Measurements from ENCODE around the gene TNIP1.

The TNIP1 gene

DNA sequence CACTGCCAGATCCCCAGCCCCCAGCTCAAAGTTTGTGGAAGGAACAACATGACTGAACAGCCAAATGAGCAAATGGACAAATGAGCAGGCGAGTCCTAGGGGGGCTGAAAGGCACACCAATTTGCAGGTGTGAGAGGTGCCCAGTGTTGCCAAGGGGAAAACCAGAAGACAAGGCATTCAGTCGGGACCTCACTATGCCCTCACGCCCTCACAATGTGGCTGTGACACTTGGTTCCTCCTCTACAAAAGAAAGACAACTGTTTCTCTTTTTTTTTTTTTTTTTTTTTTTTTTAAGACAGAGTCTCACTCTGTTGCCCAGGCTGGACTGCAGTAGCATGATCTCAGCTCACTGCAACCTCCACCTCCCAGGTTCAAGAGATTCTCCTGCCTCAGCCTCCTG lies 28.0 kb downstream of the TNIP1 start:
- peak overlapping the region in 1 of 2 donors; percentile 57 for H3K27ac Mint-ChIP-seq
- H3K4me1 Mint-ChIP-seq: peaks cover 42% of the 10 kb centered on the region
- ATAC-seq (no peak), DNase-seq (no peak)
- H3K9me3 Mint-ChIP-seq: no peaks in the 10 kb centered on the region
- no peak overlapping the region for H3K4me3 Mint-ChIP-seq
- H3K27me3 Mint-ChIP-seq: no peaks in the 10 kb centered on the region

DNA sequence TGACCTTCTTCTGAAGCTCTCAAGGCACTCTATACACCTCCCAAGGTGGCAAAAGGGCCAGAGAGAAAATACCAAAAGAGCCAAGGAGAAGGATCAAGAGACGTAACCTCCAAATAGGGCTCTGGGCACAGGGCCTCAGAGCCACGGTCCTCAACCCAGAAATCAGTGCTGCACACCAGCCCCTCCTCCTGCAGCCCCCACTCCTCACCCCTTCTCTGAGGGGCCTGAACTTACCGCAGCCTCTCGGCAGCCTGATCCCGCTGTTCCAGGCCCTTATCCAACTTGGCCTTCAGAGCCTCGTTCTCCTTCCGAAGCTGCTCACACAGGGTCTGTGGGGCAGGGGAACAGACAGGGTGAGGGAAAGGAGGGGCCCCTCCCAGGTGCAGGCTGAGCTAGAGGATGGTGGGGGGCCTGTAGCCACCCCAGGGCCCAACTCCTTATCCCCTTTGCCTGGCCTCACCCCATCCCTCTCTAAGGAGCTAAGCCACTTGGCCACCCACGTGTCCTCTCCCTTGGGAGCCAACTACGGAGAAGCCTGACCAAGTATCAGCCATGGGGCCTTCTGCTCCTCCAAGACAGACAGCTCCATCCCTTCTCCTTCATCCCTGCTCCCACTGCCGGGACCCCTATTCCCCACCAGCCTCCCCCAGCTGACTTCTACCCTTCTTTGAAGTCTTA lies 28.8 kb downstream of the TNIP1 start:
- ATAC-seq (peak; percentile 42), DNase-seq (no peak)
- no peak overlapping the region for H3K4me3 Mint-ChIP-seq
- H3K4me1 Mint-ChIP-seq: peaks cover 40% of the 10 kb centered on the region
- H3K9me3 Mint-ChIP-seq: no peaks in the 10 kb centered on the region
- H3K27ac Mint-ChIP-seq: peak overlapping the region; percentile 8 to 55
- no peaks in the 10 kb centered on the region for H3K27me3 Mint-ChIP-seq

DNA sequence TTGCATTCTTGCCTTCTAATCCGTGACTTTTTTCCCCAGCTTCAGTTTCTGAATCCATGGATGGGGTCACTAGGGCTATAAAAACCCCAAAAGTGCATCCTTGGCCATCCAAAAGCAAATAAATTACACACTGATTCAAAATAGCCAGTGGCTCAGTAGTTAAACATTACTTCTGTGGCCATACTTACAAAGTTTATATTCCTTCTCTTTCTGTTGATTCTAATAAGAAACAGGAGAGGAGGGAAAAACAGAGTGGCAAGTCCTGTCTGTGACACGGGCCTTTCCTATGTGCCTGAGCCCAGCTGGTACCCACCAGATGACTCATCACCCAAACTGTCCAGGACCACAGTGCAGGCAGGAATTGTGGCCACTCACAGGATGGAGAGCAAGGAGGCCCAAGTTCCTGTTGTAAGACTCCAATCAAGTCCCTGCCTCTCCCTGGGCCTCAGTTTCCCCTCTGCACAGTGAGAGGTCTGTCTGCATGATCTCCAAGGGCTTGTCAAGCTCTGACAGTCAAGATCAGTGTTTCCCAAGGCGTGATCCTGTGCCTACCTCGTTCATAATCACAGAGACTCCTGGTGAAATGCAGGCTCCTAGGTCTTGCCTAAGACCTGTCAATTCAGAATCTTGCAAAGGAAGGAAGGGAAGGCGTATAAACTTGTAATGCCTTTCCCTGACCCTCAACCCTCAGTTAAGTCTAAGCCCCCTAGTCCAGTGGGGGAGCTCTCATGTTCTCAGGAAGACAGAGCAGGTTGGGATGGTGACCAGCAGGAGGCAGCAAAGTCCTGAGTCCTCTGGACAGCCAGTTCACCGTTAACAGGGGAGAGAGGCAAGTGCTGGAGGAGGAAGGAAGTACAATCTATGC lies 29.5 kb downstream of the TNIP1 start:
- DNase-seq (peak; percentile 63 to 69), ATAC-seq (peak; percentile 87)
- no peak overlapping the region for H3K4me3 Mint-ChIP-seq
- H3K9me3 Mint-ChIP-seq: no peaks in the 10 kb centered on the region
- peaks cover 33% of the 10 kb centered on the region for H3K4me1 Mint-ChIP-seq
- peak overlapping the region in 1 of 2 donors; percentile 8 for H3K27ac Mint-ChIP-seq
- no peaks in the 10 kb centered on the region for H3K27me3 Mint-ChIP-seq

DNA sequence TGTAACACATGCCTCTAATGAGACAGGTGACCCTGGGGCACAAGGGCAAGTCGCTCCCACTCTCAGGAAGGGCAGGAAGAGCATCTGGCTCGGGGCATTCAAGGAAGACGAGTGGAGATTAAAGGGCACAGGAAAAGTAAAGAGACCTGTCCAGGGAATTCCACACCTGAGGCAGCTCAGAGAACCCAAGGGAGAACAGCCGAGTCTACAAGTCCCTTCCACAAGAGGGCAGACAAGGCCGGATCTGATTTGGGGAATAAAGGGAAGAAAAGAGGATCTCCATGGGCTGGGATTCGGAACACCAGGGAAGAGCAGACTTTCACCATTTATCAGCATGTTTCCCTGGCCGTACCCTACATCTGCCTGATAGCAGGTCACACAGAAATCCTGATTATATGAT lies 32.3 kb downstream of the TNIP1 start:
- Mint-ChIP-seq H3K27ac (no peak overlapping the region), H3K4me3 (no peak overlapping the region), H3K9me3 (no peaks in the 10 kb centered on the region), H3K27me3 (no peaks in the 10 kb centered on the region), H3K4me1 (peaks cover 22% of the 10 kb centered on the region)
- DNase-seq (no peak), ATAC-seq (no peak)

DNA sequence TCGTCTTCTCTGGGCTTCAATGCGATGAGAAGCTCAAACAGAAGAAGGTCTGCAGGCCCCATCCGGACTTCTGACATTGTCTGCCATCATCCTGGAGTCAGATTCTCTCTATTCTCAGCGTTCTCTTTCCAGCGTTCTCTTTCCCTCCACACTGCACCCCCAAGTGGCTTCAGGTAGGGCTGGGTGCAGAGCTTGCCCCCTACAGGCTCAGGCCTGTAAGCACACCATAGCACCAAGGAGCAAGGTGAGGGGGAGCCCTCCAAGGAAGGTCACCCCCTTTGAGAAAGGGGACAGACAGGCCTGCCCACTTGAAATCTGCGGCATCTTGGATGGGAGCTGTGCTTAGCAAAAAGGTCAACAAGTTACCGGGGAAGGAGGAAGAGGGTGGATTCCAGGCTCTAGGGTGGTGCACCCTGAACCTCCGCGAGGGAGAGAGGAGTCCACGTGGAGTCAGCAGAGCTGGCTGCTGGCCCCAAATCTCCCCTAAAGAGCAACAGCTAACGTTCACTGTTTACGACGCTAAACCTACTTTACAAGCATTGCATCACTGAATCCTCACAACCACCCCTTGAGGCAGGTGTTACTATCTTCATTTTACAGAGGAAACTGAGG lies 32.9 kb downstream of the TNIP1 start:
- Mint-ChIP-seq H3K4me3 (no peak overlapping the region), H3K9me3 (no peaks in the 10 kb centered on the region), H3K27me3 (no peaks in the 10 kb centered on the region), H3K4me1 (peaks cover 16% of the 10 kb centered on the region), H3K27ac (no peak overlapping the region)
- ATAC-seq (peak; percentile 69), DNase-seq (peak in 1 of 2 donors; percentile 21)

DNA sequence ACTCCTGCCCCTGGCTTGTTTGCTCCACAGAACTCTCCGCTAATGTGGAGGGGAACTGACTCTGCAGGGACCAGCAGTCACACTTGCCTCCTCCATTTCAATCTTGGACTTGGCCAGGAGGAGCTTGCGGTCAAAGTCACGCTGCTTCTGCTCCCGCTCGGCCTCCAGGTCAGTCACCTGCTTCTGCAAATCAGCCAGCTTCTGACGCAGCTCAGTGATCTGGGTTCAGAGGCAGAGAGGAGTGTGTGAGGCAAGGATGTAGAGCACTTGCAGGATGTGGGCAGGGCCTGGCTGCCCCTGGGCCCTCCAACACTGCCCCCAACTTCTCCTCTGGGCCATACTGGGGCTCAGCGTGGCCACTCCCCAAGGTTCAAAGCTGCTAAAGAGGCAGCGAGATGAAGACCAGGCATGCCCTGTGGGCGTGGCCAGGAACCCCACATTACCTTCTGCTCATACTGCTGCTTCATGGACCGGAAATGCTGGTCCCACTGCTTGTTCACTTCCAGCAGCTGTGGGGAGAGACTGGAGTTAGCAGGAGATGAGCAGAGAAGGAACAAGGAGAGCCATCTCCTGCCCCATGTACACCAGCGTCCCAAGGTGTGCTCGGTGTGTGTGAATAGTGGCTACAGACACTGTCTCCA lies 38.3 kb downstream of the TNIP1 start:
- Mint-ChIP-seq H3K27me3 (no peaks in the 10 kb centered on the region), H3K4me1 (peaks cover 14% of the 10 kb centered on the region), H3K9me3 (no peaks in the 10 kb centered on the region), H3K4me3 (no peak overlapping the region), H3K27ac (peak overlapping the region in 1 of 2 donors; percentile 48)
- no peak for ATAC-seq
- no peak for DNase-seq

- Mint-ChIP-seq H3K4me3 (no peak overlapping the region), H3K4me1 (peaks cover 14% of the 10 kb centered on the region), H3K9me3 (no peaks in the 10 kb centered on the region), H3K27me3 (no peaks in the 10 kb centered on the region), H3K27ac (peak overlapping the region in 1 of 2 donors; percentile 80)
- no peak for ATAC-seq
- no peak for DNase-seq
Measured at GRCh38 chr5:151041577-151042268, 39.1 kb downstream of the TNIP1 start.

DNA sequence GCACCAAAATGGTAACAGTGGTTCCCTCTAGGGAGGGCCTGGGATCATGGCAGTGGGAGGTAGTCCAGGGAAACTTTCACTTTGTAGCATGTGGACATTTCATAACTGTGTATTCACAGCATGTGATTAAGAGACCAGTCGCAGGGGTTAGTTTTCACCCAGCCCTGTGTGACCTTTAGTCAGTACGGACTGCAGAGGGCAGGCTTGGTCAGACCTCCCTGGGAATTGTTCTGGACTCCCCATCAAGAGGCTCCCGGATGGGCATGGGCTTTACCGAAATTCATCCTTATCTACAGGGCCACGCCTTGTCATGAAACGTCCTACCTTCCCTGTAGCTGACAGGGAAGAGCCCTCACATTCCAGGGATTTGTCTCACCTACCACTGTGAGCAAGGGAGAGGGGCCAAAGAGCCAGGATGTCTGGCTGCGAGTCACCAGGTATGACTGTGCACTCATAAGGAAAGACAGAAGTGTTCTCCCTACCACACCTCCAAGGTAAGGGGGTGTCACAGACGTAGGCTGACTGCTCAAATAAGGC lies 40.6 kb downstream of the TNIP1 start:
- Mint-ChIP-seq H3K4me1 (peaks cover 14% of the 10 kb centered on the region), H3K27ac (no peak overlapping the region), H3K4me3 (no peak overlapping the region), H3K27me3 (no peaks in the 10 kb centered on the region), H3K9me3 (no peaks in the 10 kb centered on the region)
- DNase-seq: no peak
- ATAC-seq: no peak

- H3K9me3 Mint-ChIP-seq: no peaks in the 10 kb centered on the region
- no peak for DNase-seq
- H3K27me3 Mint-ChIP-seq: no peaks in the 10 kb centered on the region
- ATAC-seq: no peak
- H3K27ac Mint-ChIP-seq: no peak overlapping the region
- H3K4me3 Mint-ChIP-seq: no peak overlapping the region
- peaks cover 14% of the 10 kb centered on the region for H3K4me1 Mint-ChIP-seq
Measured at GRCh38 chr5:151039665-151040064, 41.2 kb downstream of the TNIP1 start.

DNA sequence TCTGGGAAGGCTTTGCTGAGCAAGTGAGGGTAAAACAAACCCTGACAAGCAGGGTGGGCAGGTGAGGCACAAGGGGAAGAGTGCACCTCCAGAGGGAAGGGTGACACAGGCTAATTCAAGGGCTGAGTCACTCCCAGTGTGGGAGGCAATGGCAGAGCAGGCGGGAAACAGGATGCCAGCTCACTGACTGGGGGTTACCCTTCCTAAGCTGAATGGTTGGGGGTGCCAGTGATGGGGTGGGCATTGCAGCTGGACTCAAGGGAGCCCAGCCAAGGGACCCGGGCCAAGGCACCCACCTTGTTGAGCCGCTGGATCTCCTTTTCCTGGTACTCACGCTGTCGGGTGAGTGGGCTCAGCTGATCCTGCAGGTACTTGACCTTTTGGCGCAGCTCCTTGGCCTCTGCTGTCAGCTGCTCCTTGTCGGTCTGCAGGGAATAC lies 42.0 kb downstream of the TNIP1 start:
- no peaks in the 10 kb centered on the region for H3K27me3 Mint-ChIP-seq
- ATAC-seq (peak; percentile 64), DNase-seq (no peak)
- peaks cover 14% of the 10 kb centered on the region for H3K4me1 Mint-ChIP-seq
- H3K4me3 Mint-ChIP-seq: no peak overlapping the region
- no peak overlapping the region for H3K27ac Mint-ChIP-seq
- H3K9me3 Mint-ChIP-seq: no peaks in the 10 kb centered on the region

GRCh38 chr5:151038412-151038745 lies 42.5 kb downstream of the TNIP1 start:
- DNase-seq: no peak
- H3K9me3 Mint-ChIP-seq: no peaks in the 10 kb centered on the region
- no peak overlapping the region for H3K27ac Mint-ChIP-seq
- no peak overlapping the region for H3K4me3 Mint-ChIP-seq
- no peaks in the 10 kb centered on the region for H3K27me3 Mint-ChIP-seq
- peak; percentile 44 for ATAC-seq
- H3K4me1 Mint-ChIP-seq: peaks cover 14% of the 10 kb centered on the region

DNA sequence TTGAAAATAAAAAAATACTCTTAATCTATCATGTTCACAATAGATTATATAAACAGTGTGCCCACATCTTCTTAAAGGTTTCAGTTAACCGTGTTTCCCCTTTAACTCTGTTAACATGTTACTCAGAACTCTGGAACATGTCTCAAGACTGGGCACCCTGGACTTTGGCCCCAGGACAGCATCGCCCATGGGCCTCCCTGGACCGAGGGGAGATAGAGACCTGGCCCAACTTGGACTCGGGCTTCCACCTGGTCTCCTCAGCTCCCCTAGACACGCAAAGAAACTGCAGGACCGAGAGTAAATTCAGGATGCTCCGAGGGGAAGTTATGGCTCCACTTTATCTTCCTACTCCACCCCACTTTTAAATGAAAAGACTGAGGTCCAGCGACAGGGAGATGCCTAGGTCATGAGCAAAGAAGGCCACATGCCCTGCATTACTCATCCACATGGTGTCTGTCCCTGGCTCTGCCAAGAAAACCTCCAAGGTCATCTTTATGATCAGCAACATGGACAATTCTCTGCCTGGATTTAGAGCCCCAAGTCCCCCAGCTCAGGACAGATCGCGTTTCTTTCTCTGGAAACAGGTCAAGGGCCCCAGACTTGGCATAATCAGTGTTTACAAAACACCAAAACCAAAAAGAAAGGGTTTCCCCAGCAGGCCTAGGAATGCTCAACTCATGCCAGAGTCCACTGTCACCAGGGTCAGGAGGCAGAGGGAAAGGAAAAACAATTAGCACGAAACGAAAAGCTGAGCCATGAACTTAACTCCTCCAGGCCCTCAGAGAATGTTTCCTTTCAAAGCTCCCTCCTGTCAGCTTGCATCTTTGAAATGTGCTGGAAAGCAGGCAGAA lies 43.0 kb downstream of the TNIP1 start:
- no peaks in the 10 kb centered on the region for H3K9me3 Mint-ChIP-seq
- no peak overlapping the region for H3K4me3 Mint-ChIP-seq
- H3K4me1 Mint-ChIP-seq: peaks cover 14% of the 10 kb centered on the region
- H3K27ac Mint-ChIP-seq: peak overlapping the region in 1 of 2 donors; percentile 59
- no peaks in the 10 kb centered on the region for H3K27me3 Mint-ChIP-seq
- DNase-seq: no peak
- no peak for ATAC-seq

DNA sequence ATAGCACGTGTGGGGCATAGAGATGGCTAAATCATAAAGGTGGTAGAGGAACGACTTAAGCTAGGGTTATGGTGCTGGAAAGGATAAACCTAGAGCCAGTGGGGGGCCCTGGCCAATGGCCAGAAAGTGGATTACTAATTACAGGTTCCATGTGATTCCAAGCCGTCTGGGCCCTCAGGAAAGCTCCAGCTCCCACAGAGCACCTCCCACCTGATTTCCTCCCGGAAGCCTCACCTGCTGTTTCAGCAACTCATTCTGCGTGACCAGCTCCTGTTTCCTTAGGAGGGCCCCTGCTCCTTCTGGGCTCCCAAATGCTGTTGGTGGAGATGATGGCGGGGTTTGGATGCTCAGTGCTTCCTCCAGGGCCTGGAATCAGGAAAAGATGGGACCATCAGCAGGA lies 44.3 kb downstream of the TNIP1 start:
- DNase-seq (no peak), ATAC-seq (no peak)
- H3K9me3 Mint-ChIP-seq: no peaks in the 10 kb centered on the region
- no peaks in the 10 kb centered on the region for H3K27me3 Mint-ChIP-seq
- H3K4me1 Mint-ChIP-seq: peaks cover 14% of the 10 kb centered on the region
- no peak overlapping the region for H3K4me3 Mint-ChIP-seq
- no peak overlapping the region for H3K27ac Mint-ChIP-seq
